SK-N-SH (cell line): ENCODE data around the gene C12orf60.

Source experiments
- CTCF ChIP-seq: fragments of 200-600 bp; sonication (generic); IDR thresholded peaks from 2 replicates; pipeline ENCODE4 v1.6.1; 2017; ENCODE audit warnings: antibody characterized with exemption, mild to moderate bottlenecking, moderate library complexity
- EP300 ChIP-seq, 2 experiments: IDR thresholded peaks; 2 replicates each; pipeline versions ENCODE4 v1.4.0 to v1.6.1; 2012; ENCODE audit warnings: borderline replicate concordance in 1 of 2, low read depth in 1 of 2, low read length in 1 of 2
- EZH2phosphoT487 ChIP-seq: fragments of 200-600 bp; sonication (generic); IDR thresholded peaks from 2 replicates; pipeline ENCODE4 v1.6.1; 2017; ENCODE audit warnings: low read depth, mixed run types, mild to moderate bottlenecking, antibody characterized with exemption, moderate library complexity, borderline replicate concordance
- POLR2AphosphoS5 ChIP-seq: IDR thresholded peaks from 2 replicates; pipeline ENCODE4 v1.6.1; 2012; ENCODE audit warnings: low read depth, low read length
- TAF1 ChIP-seq: IDR thresholded peaks from 2 replicates; pipeline ENCODE4 v1.6.1; 2012; ENCODE audit warnings: low read depth, mild to moderate bottlenecking, low read length, moderate library complexity, borderline replicate concordance
- TCF12 ChIP-seq: IDR thresholded peaks from 2 replicates; pipeline ENCODE4 v1.4.0; 2012
- USF1 ChIP-seq: IDR thresholded peaks from 2 replicates; pipeline ENCODE4 v1.4.0; 2012; ENCODE audit warnings: low read depth, borderline replicate concordance

GRCh38 chr12:14802247-14802646, 1.2 kb upstream of the C12orf60 start:
- TF ChIP-seq EP300 (IDR thresholded peaks at IDR 0.05; ENCODE audit: borderline replicate concordance in 1 of 2, low read depth in 1 of 2, low read length in 1 of 2) = no peak
- no peak for TF ChIP-seq EZH2phosphoT487
- no peak for TF ChIP-seq CTCF
- TF ChIP-seq TCF12 = no peak
- TF ChIP-seq TAF1 = no peak
- no peak for TF ChIP-seq USF1
- no peak for TF ChIP-seq POLR2AphosphoS5
